Cardiac atrium fibroblast (primary cell): ENCODE data around the gene PLEKHG5. TPM values are rescaled to one million over a fixed set of nuclear protein-coding genes. Genes with fewer than 3 reads are reported as not detected.

ENCODE experiments used
- total RNA-seq: library from RNA; depleted of rRNA; stranded (reverse); fragments of >200 nt; gene quantifications from 2 replicates; pipeline ENCODE4 v1.2.3, GENCODE V29; 2015

PLEKHG5 gene, protein sequence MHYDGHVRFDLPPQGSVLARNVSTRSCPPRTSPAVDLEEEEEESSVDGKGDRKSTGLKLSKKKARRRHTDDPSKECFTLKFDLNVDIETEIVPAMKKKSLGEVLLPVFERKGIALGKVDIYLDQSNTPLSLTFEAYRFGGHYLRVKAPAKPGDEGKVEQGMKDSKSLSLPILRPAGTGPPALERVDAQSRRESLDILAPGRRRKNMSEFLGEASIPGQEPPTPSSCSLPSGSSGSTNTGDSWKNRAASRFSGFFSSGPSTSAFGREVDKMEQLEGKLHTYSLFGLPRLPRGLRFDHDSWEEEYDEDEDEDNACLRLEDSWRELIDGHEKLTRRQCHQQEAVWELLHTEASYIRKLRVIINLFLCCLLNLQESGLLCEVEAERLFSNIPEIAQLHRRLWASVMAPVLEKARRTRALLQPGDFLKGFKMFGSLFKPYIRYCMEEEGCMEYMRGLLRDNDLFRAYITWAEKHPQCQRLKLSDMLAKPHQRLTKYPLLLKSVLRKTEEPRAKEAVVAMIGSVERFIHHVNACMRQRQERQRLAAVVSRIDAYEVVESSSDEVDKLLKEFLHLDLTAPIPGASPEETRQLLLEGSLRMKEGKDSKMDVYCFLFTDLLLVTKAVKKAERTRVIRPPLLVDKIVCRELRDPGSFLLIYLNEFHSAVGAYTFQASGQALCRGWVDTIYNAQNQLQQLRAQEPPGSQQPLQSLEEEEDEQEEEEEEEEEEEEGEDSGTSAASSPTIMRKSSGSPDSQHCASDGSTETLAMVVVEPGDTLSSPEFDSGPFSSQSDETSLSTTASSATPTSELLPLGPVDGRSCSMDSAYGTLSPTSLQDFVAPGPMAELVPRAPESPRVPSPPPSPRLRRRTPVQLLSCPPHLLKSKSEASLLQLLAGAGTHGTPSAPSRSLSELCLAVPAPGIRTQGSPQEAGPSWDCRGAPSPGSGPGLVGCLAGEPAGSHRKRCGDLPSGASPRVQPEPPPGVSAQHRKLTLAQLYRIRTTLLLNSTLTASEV
- 7.8 and 9.2 TPM in 2 replicates for total RNA-seq

GRCh38 chr1:6491480-6491962 is at the start of gene PLEKHG5:
PLEKHG5 (minus strand) TSS chr1:6491667; CDS start chr1:6477571, 14,096 bp downstream.

DNA sequence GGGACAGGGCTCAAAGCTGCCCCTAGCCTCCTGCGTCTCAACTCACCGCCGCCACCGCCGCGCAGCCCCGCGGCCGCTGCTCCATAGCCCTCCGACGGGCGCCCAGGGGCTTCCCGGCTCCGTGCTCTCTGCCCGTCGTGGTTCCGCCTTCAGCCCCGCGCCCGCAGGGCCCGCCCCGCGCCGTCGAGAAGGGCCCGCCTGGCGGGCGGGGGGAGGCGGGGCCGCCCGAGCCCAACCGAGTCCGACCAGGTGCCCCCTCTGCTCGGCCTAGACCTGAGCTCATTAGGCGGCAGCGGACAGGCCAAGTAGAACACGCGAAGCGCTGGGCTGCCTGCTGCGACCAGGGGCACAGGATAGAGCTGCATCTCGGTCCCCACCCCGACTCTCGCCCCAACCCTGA is 25.4 kb downstream of the PLEKHG5 start, which contains the start of gene TNFRSF25:
TNFRSF25 (minus strand) TSS at position 151 of the 400 bp plus-strand sequence; CDS start at position 85, 66 bp downstream.

GRCh38 chr1:6424619-6425593 is 66.6 kb downstream of the PLEKHG5 start, which contains the start of gene ESPN:
ESPN (plus strand) TSS chr1:6424776; CDS start chr1:6424956, 180 bp downstream.

GRCh38 chr1:6419804-6420453 is 71.5 kb downstream of the PLEKHG5 start, which contains the start of gene HES2:
HES2 (minus strand) TSS chr1:6419919; CDS start chr1:6419820, 99 bp downstream.

Other genes starting within 250 kb of the PLEKHG5 start
- gene HES3, start 247.5 kb downstream of the PLEKHG5 start, total RNA-seq = not detected in 2 replicates
- 7.9 and 9.2 TPM in 2 replicates for gene GPR153, start 230.6 kb downstream of the PLEKHG5 start, total RNA-seq
- gene ACOT7, start 97.9 kb downstream of the PLEKHG5 start, total RNA-seq = 27.8 and 37.9 TPM in 2 replicates
- gene HES2, start 71.7 kb downstream of the PLEKHG5 start, total RNA-seq = 0.49 and 3.1 TPM in 2 replicates
- gene ESPN, start 66.9 kb downstream of the PLEKHG5 start, total RNA-seq = 0.18 TPM in 1 of 2 replicates, not detected in the other
- gene TNFRSF25, start 25.5 kb downstream of the PLEKHG5 start, total RNA-seq = 5.1 and 5.7 TPM in 2 replicates
- gene NOL9, start 62.8 kb upstream of the PLEKHG5 start, total RNA-seq = 13.6 and 16.1 TPM in 2 replicates
- not detected in 2 replicates for gene TAS1R1, start 63.6 kb upstream of the PLEKHG5 start, total RNA-seq
- gene ZBTB48, start 88.3 kb upstream of the PLEKHG5 start, total RNA-seq = 11.3 and 12.6 TPM in 2 replicates
- 37.7 and 39.5 TPM in 2 replicates for gene KLHL21, start 111.2 kb upstream of the PLEKHG5 start, total RNA-seq
- gene PHF13, start 122.1 kb upstream of the PLEKHG5 start, total RNA-seq = 8.8 and 10.2 TPM in 2 replicates
- 13.4 and 19.3 TPM in 2 replicates for gene THAP3, start 133.2 kb upstream of the PLEKHG5 start, total RNA-seq
- gene DNAJC11, start 210.1 kb upstream of the PLEKHG5 start, total RNA-seq = 29.2 and 37.9 TPM in 2 replicates